ENCODE data around the gene MAVS.

DNA sequence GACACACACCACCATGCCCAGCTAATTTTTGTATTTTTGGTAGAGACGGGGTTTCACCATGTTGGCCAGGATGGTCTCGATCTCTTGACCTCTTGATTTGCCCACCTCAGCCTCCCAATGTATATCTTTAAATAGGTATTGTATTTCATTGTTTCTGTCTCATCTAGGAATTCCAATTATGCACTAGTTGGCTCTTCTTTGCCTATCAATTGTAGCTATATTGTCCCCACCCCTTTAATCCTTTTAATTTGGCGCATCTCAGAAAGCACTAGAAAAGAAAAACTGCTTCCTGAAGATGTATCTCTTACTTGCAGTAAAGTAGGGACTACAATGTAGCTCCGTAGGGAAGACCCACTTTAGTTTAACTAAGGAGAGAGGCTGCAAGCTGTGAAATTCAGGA, 10.5 kb upstream of the MAVS start:
- TF ChIP-seq ZFP30 (CRISPR knock-in tag; IDR thresholded peaks at IDR 0.05) (no peak), TCF4 (CRISPR knock-in tag; IDR thresholded peaks at IDR 0.05; ENCODE audit: borderline replicate concordance) (no peak)
